ENCODE results near the gene DNMT1. TPM values are rescaled to one million over a fixed set of nuclear protein-coding genes. Genes with fewer than 3 reads are reported as not detected.
"Not testable (repeated sequence)": the region's sequence is repeated elsewhere in the genome, so short reads cannot be mapped to it uniquely, and the experiment has no call there.

DNMT1 gene
- total RNA-seq, 1 experiment from 2014 or later = 133 TPM

- CTCF ChIA-PET = no interaction called here
- TF ChIP-seq CTCF (IDR thresholded peaks at IDR 0.05; ENCODE audit: unreplicated experiment) = no peak
- BruUV-seq (replicated peaks) = no TSS peak
- H3K9me3 Mint-ChIP-seq (ENCODE audit: low read depth, unreplicated experiment) = no peaks in the 10 kb centered on the region
- H3K4me3 Mint-ChIP-seq (ENCODE audit: low read depth, unreplicated experiment) = no peak overlapping the region
- intact Hi-C loops (cut with micrococcal nuclease; ENCODE audit: unreplicated experiment) = no loop called here
- peaks cover 8% of the 10 kb centered on the region for H3K36me3 Mint-ChIP-seq (ENCODE audit: insufficient read depth, unreplicated experiment)
- no peak overlapping the region for H3K27ac Mint-ChIP-seq (ENCODE audit: unreplicated experiment)
- H3K27me3 Mint-ChIP-seq (ENCODE audit: unreplicated experiment) = no peaks in the 10 kb centered on the region
- peaks cover 10% of the 10 kb centered on the region for H3K4me1 Mint-ChIP-seq (ENCODE audit: low read depth, unreplicated experiment)
- no peak for DNase-seq
Measured at GRCh38 chr19:10182847-10183246, 11.9 kb downstream of the DNMT1 start.

DNA sequence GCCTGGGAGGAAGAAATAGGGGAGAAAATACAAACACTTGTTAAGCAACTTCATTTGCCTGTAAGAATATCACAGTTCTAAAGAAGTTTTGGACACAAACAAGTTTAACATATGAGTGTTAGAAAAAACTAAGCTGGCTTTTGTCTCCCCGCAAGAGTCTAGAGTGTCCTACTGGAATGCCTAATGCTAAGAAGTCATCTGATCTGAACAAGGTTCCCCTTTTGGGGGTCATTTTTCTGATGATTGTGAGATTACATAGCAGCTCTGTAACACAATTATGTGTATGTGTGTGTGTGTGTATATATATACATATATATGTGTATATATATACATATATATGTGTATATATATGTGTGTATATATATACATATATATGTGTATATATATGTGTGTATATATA is 12.7 kb downstream of the DNMT1 start:
- no TSS peak for BruUV-seq (replicated peaks)
- H3K4me3 Mint-ChIP-seq (ENCODE audit: low read depth, unreplicated experiment) = no peak overlapping the region
- no peaks in the 10 kb centered on the region for H3K9me3 Mint-ChIP-seq (ENCODE audit: low read depth, unreplicated experiment)
- CTCF ChIA-PET = no interaction called here
- peaks cover 16% of the 10 kb centered on the region for H3K36me3 Mint-ChIP-seq (ENCODE audit: insufficient read depth, unreplicated experiment)
- DNase-seq = no peak
- intact Hi-C loops (cut with micrococcal nuclease; ENCODE audit: unreplicated experiment) = no loop called here
- H3K4me1 Mint-ChIP-seq (ENCODE audit: low read depth, unreplicated experiment) = peaks cover 10% of the 10 kb centered on the region
- no peaks in the 10 kb centered on the region for H3K27me3 Mint-ChIP-seq (ENCODE audit: unreplicated experiment)
- H3K27ac Mint-ChIP-seq (ENCODE audit: unreplicated experiment) = no peak overlapping the region
- no peak for TF ChIP-seq CTCF (IDR thresholded peaks at IDR 0.05; ENCODE audit: unreplicated experiment)

DNA sequence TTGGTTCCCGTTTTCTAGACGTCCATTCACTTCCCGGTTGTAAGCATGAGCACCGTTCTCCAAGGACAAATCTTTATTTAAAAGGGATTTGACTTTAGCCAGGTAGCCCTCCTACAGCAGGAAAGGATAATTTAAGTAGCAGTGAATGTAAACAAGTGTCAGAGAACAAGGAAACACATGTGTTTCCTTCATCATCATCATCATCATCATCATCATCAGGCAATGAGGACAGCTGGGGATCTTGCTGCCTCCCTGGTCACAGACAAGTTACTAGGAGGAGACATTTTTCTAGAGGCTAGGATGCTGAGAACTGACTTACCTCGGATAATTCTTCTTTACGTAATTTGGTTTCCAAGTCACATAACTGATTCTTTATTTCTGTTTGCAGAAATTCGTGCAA is 14.3 kb downstream of the DNMT1 start:
- BruUV-seq (replicated peaks) = no TSS peak
- no peaks in the 10 kb centered on the region for H3K9me3 Mint-ChIP-seq (ENCODE audit: low read depth, unreplicated experiment)
- H3K4me3 Mint-ChIP-seq (ENCODE audit: low read depth, unreplicated experiment) = no peak overlapping the region
- H3K4me1 Mint-ChIP-seq (ENCODE audit: low read depth, unreplicated experiment) = peaks cover 10% of the 10 kb centered on the region
- H3K27ac Mint-ChIP-seq (ENCODE audit: unreplicated experiment) = no peak overlapping the region
- no peak for TF ChIP-seq CTCF (IDR thresholded peaks at IDR 0.05; ENCODE audit: unreplicated experiment)
- peaks cover 25% of the 10 kb centered on the region for H3K36me3 Mint-ChIP-seq (ENCODE audit: insufficient read depth, unreplicated experiment)
- CTCF ChIA-PET = no interaction called here
- no peaks in the 10 kb centered on the region for H3K27me3 Mint-ChIP-seq (ENCODE audit: unreplicated experiment)
- intact Hi-C loops (cut with micrococcal nuclease; ENCODE audit: unreplicated experiment) = no loop called here
- DNase-seq = no peak

GRCh38 chr19:10180024-10180423 is 14.7 kb downstream of the DNMT1 start:
- DNase-seq; H3K27ac Mint-ChIP-seq (ENCODE audit: unreplicated experiment); H3K4me3 Mint-ChIP-seq (ENCODE audit: low read depth, unreplicated experiment); H3K27me3 Mint-ChIP-seq (ENCODE audit: unreplicated experiment); intact Hi-C loops (cut with micrococcal nuclease; ENCODE audit: unreplicated experiment); H3K9me3 Mint-ChIP-seq (ENCODE audit: low read depth, unreplicated experiment); CTCF ChIA-PET: not testable (repeated sequence)
- peaks cover 10% of the 10 kb centered on the region for H3K4me1 Mint-ChIP-seq (ENCODE audit: low read depth, unreplicated experiment)
- H3K36me3 Mint-ChIP-seq (ENCODE audit: insufficient read depth, unreplicated experiment) = peaks cover 27% of the 10 kb centered on the region
- TSS peak; percentile 25 for BruUV-seq (replicated peaks)

DNA sequence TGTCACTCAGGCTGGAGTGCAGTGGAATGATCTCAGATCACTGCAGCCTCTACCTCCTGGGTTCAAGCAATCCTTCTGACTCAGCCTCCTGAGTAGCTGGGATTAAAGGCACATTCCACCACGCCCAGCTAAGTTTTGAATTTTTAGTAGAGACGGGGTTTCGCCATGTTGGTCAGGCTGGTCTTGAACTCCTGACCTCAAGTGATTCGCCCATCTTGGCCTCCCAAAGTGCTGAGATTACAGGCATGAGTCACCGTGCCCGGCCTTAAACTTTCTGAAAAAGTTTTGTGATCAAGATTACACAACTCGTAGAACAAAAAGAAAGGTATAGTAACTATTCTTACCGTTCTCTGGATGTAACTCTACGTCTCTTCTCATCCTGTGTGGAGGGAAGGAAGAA is 21.2 kb downstream of the DNMT1 start:
- Mint-ChIP-seq H3K27me3 (ENCODE audit: unreplicated experiment) (no peaks in the 10 kb centered on the region), H3K27ac (ENCODE audit: unreplicated experiment) (no peak overlapping the region), H3K9me3 (ENCODE audit: low read depth, unreplicated experiment) (no peaks in the 10 kb centered on the region), H3K4me3 (ENCODE audit: low read depth, unreplicated experiment) (no peak overlapping the region), H3K36me3 (ENCODE audit: insufficient read depth, unreplicated experiment) (peaks cover 66% of the 10 kb centered on the region), H3K4me1 (ENCODE audit: low read depth, unreplicated experiment) (peaks cover 12% of the 10 kb centered on the region)
- no TSS peak for BruUV-seq (replicated peaks)
- peak; percentile 1 for DNase-seq
- CTCF ChIA-PET = no interaction called here
- intact Hi-C loops (cut with micrococcal nuclease; ENCODE audit: unreplicated experiment) = no loop called here
- no peak for TF ChIP-seq CTCF (IDR thresholded peaks at IDR 0.05; ENCODE audit: unreplicated experiment)
